Activated T-cell treated with anti-CD3 and anti-CD28 coated beads for 4 hours (primary cell): ENCODE data around the gene TXNL4A.
A peak's percentile ranks its signal among the peaks of the same experiment; 100 is the strongest.
"Not testable (repeated sequence)": the region's sequence is repeated elsewhere in the genome, so short reads cannot be mapped to it uniquely, and the experiment has no call there.

Experiments
- DNase-seq: peaks from one replicate; pipeline ENCODE4 v3.0.0-alpha.2; 2020

The TXNL4A gene

DNA sequence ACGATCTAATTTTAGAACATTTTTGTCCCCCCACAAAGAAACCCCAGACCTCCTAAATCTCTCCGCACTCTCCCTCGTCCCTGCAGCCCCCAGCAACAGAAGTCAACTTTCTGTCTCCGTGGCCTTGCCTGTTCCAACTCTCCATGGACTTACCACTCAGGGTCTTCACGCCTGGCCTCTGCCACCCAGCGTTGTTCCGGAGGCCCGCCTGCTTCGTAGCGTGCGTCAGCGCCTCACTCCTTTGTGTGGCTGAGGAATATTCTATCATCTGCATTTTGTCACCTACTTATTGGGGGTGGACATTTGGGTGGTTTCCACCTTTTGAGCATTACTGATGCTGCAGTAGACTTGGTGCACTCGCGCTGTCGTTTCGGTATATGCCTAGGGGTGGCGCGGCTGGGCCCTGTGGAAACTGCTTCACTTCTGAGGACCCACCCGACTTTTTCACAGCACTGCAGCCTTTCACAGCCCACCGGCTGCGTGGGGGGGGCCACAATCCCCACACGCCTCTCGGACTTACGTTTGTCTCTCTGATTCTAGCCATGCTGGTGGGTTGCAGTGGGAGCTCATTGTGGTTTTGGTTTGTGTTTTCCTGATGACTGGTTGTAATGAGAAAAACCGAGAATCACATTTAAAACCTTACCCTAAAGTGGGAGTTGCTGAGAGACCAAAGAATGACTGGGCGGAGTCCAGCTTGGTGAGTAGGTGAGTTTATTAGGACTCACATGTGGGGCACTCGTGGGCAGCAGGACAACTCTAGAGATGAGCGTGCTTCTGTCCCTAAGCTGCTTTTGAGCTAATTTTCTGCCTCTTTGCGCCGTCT lies 25.3 kb downstream of the TXNL4A start:
- DNase-seq, result no peak

DNA sequence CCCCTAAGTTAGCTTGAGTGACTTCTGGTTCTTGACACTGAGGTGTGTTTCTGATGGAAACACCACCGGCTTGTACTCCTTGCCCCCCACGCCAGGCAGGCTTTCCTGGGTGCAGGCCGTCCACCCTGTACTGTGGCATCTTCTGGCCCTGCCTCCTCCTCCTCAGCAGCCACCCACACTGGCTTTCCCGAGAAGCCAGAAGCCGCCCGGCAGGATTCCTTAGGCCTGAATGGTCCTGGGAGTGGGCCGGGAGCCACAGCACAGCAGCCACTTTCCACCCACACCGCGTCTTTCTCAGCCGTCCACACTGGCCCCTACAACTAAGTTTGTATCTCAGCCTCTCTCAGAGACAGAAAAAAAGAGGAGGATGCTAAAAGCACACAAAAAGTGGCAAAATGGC lies 26.1 kb downstream of the TXNL4A start:
- DNase-seq, result no peak

GRCh38 chr18:79961527-79962291 lies 26.7 kb downstream of the TXNL4A start:
- no peak for DNase-seq

DNA sequence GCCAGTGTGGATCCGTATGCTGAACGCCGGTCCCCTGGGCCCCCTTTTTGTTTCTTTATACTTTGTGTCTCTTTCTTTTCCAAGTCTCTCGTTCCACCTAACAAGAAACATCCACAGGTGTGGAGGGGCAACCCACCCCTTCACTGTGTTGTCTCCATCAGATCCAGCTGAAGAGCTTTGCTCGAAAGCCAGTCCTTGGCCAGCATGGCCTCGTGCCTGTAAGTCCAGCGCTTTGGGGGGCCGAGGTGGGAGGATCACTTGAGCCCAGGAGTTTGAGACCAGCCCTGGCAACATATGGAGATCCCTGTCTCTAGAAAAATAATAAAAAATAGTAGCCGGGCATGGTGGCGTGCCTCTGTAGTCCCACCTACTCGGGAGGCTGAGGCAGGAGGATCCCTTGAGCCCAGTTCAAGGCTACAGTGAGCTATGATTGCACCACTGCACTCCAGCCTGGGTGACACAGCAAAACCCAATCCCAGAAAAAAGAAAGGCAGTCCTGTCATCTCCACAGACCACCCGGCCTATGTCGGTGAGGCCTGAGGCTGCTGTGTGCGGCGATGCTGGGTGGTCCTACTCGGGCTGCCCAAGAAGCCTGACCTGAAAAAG lies 27.3 kb downstream of the TXNL4A start:
- no peak for DNase-seq

- DNase-seq, result not testable (repeated sequence)
Measured at GRCh38 chr18:79960161-79960801, 28.1 kb downstream of the TXNL4A start.

GRCh38 chr18:79958981-79959380 lies 29.4 kb downstream of the TXNL4A start:
- no peak for DNase-seq

- no peak for DNase-seq
Measured at GRCh38 chr18:79956276-79956675, 32.1 kb downstream of the TXNL4A start.

GRCh38 chr18:79955302-79956075 lies 32.9 kb downstream of the TXNL4A start:
- no peak for DNase-seq

DNA sequence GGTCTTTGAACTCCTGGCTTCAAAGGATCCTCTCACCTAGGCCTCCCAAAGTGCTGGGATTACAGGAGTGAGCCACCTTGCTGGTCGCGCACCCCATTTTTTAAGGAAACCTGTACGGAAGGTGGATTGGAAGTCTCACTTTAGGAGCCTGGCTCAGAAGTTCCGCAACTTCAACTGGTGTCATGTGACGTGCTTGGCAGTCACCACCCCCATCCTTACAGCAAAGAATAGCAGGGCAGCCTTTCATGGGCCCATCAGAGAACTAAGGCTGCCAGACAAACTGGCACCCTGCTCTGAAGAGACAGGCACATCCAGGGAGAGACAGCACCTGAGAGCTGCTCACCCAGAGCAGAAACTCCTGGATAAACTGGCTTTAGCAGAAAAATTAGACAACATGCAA lies 33.6 kb downstream of the TXNL4A start:
- DNase-seq, result no peak

- DNase-seq, result no peak
Measured at GRCh38 chr18:79953971-79954651, 34.3 kb downstream of the TXNL4A start.

DNA sequence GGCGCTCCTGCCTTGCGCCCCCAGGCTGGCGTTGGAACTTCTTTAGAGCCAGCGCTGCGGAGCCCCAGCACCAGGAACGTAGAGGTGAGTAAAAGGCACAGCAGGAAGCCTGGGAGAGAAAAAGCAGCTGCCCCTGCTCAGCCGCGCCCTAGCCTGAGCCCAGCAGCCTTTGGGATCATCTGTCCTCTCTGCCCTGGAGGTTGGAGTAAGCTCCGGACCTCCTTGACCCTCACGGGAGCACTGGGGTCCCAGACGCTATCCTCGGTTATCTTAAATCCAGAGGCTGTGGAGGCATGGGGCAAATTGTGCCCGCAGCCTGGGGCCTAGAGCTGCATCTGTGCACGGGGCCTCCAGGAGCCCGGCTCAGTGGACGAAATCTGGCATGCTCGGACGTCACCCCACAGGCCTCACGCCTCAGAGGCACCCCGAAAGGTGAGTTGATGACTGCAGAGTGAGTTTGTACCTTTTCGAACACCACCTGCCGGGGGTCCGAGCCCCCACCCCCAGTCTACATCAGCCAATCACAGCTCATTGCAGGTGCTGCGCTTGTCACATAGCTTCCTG lies 35.3 kb downstream of the TXNL4A start:
- no peak for DNase-seq

DNA sequence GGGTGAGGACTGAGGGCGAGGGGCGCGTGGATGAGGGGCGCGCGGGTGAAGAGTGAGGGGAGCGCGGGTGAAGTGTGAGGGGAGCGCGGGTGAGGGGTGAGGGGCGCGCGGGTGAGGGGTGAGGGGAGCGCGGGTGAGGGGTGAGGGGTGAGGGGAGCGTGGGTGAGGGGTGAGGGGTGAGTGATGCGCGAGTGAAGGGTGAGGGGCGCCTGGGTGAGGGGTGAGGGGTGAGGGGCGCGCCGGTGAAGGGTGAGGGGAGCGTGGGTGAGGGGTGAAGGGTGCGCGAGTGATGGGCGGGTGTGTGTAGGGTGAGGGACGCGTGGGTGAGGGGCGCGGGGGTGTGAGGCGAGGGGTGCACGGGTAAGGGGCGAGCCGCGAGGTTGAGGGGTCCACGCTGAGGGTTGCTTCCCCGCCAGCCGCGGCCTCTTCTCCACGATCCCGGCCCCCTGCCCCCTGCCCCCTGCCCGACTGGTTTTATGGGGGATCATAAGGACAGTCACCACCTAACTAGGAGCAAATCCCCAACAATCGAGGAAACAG lies 35.8 kb downstream of the TXNL4A start:
- no peak for DNase-seq

DNA sequence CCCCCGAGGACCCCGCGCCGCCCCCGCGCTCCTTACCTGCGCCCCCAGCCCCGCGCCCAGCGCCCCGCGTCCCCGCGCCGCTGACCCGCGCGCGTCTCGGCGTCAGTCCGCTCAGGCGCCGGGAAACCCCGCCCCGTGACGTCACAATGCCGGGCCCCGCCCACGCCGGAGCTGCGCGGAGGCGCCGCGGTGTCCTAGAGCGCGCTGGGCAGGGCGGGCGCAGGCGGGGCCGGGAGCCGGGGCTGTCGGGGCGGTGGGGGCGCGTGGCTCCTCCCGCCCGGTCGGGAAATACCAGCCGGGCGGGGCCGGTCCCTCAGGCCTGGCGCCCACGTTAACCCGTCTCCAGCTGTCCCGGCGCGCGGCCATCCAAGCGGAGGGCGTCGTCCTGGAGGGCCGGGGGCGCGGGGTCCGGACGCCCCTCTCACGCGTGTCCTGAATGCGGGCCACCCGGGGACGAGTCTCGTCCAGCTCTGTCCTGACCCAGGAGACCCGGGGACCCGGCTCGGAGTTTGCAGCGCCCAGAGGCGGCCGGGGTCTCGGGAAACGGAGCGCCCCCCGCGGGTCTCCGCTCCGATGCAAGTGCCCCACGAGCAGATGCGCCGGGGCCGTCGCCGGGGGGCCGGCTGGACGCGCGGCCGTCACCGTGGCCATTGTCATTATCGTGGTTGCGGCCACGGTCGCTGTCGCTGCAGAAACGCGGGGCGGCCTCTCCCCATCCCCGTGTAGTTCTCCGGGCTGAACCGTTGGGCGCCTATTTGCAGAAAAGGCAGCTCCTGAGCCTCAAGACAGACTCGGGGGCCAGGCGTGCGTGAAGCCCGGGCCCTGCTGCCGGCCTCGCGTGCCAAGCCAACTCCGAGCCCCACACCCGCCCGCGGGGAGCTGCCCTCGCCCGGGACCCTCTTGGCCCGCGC lies 36.6 kb downstream of the TXNL4A start, which contains the start of gene SLC66A2:
SLC66A2 (minus strand) TSS at position 109 of the 911 bp plus-strand sequence. CDS start 727 bp downstream, outside the sequence.
- DNase-seq, result peak; percentile 94

DNA sequence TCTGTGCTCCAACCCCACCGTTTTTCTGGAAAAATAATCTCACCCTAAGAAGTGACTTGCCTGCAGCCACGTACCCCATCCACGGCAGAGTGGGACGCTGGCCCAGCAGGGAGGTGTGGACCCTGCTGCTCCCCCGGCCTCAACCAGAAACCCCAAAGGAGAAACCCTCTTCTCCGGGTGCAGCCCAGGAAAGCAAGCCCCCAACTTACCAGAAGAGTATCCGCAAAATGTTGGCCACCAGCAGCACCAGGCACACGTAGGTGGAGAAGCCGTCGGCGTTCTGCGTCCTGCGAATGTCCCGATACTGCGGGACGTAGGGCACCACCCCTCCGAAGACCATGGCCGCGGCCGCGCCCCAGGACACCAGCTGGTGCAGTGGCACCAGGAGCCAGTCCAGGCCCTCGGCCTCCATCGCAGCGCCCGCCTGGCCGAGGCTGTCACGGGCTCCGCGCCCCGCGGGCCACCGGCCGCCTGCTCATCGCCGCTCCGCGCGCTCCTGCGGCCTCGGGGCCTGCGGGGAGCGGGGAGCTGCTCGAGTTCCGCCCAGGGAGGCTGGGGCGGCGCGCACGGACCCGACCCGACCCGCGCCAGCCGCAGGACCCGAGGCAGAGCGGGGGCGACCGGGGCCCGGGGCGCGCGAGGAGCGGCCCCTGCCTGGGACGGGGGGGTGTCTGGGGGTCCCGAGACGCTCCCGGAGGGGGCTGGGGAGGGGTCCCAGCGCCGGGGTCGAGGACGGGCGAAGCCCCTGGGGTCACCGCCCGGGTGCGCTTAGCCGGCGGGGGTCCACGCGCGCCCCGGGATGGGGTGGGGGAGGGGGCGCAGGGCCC lies 37.6 kb downstream of the TXNL4A start:
- DNase-seq, result no peak

- DNase-seq, result no peak
Measured at GRCh38 chr18:79949697-79950487, 38.5 kb downstream of the TXNL4A start.

DNA sequence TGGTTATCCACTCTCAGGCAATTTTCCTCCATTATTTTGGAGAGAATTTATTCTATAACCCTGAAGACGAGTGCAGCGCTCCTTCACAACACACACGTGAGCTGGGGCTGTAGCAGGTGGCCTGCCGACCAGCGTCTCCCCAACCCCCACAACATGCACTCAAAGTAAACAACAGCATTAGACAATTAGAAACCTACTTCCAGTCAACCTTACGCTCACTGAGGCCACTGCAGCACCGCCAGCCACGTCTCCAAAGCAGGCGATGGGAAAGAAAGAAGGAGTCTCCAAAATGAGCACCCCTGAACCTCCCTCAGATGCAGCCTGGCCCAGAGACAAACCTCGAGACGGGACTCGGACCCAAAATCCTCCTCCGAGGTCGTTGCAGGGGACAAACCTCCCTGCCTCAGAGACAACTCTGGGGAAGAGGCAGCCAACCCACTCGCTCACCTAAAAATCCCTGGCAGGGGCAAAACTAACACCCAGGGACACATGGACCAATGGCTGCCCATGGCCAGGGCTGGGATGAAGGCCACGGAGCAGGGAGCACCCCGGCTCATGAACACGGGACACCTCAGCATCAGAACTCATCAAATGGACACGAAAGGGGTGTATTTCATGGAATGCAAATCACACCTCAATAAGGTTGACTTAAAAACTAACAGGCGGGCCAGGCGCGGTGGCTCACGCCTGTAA lies 39.5 kb downstream of the TXNL4A start:
- DNase-seq, result no peak

DNA sequence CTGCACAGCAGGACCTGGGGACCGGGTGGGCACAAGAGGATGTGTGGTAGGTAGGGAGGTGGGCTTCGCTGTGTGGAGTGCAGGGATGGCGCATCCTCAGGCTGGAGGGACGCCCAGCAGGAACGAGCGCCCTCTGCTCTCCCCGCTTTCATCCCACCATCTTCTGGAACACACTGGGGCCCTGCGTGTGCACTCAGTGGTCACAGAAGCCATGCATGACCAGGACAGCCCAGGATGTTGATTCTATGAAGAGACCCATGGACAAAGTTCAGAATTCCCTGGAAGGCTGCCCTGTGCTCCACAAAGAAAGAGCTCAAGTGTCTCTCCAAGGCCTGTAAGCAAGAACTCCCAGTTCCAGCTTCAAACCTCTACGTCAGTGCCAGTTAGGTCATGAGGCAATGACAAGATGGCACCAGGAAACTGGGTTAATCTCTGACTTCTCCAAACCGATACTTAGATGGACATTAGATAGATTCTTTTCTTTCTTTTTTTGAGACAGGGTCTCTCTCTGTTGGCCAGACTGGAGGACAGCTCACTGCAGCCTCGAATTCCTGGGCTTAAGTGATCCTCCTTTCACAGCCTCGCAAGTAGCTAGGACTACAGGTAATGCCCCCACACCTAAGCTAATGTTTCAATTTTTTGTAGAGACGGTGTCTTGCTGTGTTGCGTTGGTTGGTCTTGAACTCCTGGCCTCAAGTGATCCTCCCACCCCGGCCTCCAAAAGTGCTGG lies 40.3 kb downstream of the TXNL4A start:
- DNase-seq, result no peak
